A673 (cell line): ENCODE results near the gene SMPDL3B. TPM values are rescaled to one million over a fixed set of nuclear protein-coding genes. Genes with fewer than 3 reads are reported as not detected.
A peak's percentile ranks its signal among the peaks of the same experiment; 100 is the strongest.

Source experiments
- BruUV-seq: library from RNA; stranded (reverse); fragments of 400-500 nt; replicated peaks from 2 replicates; lab custom pipeline; 2021; lab: Mats Ljungman, UMichigan
- CTCF ChIA-PET: fragments of 300-600 bp; sonication (Branson Sonifier 250); formaldehyde crosslinking; loops from one replicate; lab custom pipeline; 2022; ENCODE audit warnings: antibody characterized with exemption; lab: Charles Lee
- POLR2A ChIA-PET: fragments of 300-600 bp; sonication (Branson Sonifier 250); formaldehyde crosslinking; loops from one replicate; lab custom pipeline; 2022; ENCODE audit warnings: antibody characterized with exemption; ENCODE audit not compliant: low non-redundant PET; lab: Charles Lee
- DNase-seq: peaks from one replicate; pipeline ENCODE4 v3.0.0-alpha.2; 2015; ENCODE audit warnings: low spot score
- H3K27ac ChIP-seq: fragments of 200-600 bp; sonication (generic); 2 replicates; pipeline ENCODE4 v1.5.1; 2016; ENCODE audit warnings: mixed run types, low read depth, mild to moderate bottlenecking, mixed read lengths, antibody characterized with exemption, low read length; ENCODE audit not compliant: poor library complexity, severe bottlenecking
- H3K27me3 ChIP-seq: fragments of 200-600 bp; sonication (generic); replicated peaks from 2 replicates; pipeline ENCODE4 v1.6.1; 2017; ENCODE audit warnings: mixed run types, low read depth, mild to moderate bottlenecking, mixed read lengths, antibody characterized with exemption, low read length; ENCODE audit not compliant: insufficient read depth, poor library complexity
- H3K36me3 ChIP-seq: fragments of 200-600 bp; sonication (generic); 2 replicates; pipeline ENCODE4 v1.6.1; 2016; ENCODE audit warnings: mixed run types, mild to moderate bottlenecking, mixed read lengths, antibody characterized with exemption, low read length; ENCODE audit not compliant: insufficient read depth, poor library complexity, severe bottlenecking
- H3K4me1 ChIP-seq: fragments of 200-600 bp; sonication (generic); 2 replicates; pipeline ENCODE4 v1.6.1; 2017; ENCODE audit warnings: mixed run types, mild to moderate bottlenecking, mixed read lengths, antibody characterized with exemption, low read length; ENCODE audit not compliant: insufficient read depth, poor library complexity, severe bottlenecking
- H3K4me3 ChIP-seq: fragments of 200-600 bp; sonication (generic); 2 replicates; pipeline ENCODE4 v1.5.1; 2016; ENCODE audit warnings: low read depth, mixed run types, mild to moderate bottlenecking, mixed read lengths, low read length; ENCODE audit not compliant: poor library complexity, severe bottlenecking
- H3K9me3 ChIP-seq: fragments of 200-600 bp; sonication (generic); 2 replicates; pipeline ENCODE4 v1.6.1; 2016; ENCODE audit warnings: mixed run types, low read depth, mild to moderate bottlenecking, mixed read lengths, antibody characterized with exemption, low read length; ENCODE audit not compliant: poor library complexity, severe bottlenecking
- EZH2 ChIP-seq: fragments of 200-600 bp; sonication (generic); IDR thresholded peaks from 2 replicates; pipeline ENCODE4 v1.6.1; 2017; ENCODE audit warnings: borderline replicate concordance, low read depth, mild to moderate bottlenecking, mixed read lengths, antibody characterized with exemption, low read length; ENCODE audit not compliant: poor library complexity, severe bottlenecking
- intact Hi-C: fragments of 100-400 bp; cut with micrococcal nuclease; formaldehyde crosslinking; loops from one replicate; pipeline ENCODE4 v1.10.0; 2022; ENCODE audit not compliant: unreplicated experiment
- total RNA-seq: library from RNA; stranded (reverse); gene quantifications from 2 replicates; pipeline ENCODE4 v1.2.3, GENCODE V29; 2021
- TF ChIP-seq, protein P1 (sequence below): fragments of 300-800, 200-600 bp; sonication (generic); conservative IDR thresholded peaks from 2 replicates; pipeline ENCODE4 v1.5.1; 2017; ENCODE audit warnings: low read depth, mild to moderate bottlenecking, antibody characterized with exemption, low read length, moderate library complexity, mixed read lengths

Gene SMPDL3B
- total RNA-seq, 1 experiment from 2014 or later, result 0.62 TPM

DNA sequence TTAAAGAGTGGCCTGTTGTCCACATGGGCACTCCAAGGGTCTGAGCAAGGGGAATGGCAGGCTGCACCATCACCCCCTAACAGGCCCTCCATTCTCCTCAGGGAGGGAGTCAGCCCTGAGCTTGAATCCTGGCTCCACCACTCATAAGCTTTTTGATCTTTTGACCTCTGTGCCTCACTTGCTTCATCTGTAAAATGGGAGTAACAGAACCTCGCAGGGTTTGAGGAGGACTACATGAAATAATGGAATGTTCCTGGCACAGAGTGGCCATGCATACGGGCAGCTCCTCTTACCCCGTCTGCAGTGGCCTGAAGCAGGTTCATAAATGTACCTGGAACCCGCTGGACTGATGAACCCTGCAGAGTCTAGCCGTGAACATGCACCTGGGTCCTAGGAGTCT is 22.9 kb downstream of the SMPDL3B start:
- CTCF ChIA-PET, result interaction anchor here (0.7 kb wide), 1 partner anchor 63 kb away, joined by 4 read pairs; no protein-coding TSS in a partner anchor

GRCh38 chr1:27958513-27958912 is 23.7 kb downstream of the SMPDL3B start:
- Histone ChIP-seq H3K27ac (no peak overlapping the region), H3K9me3 (no peaks in the 10 kb centered on the region), H3K4me3 (no peak overlapping the region), H3K36me3 (no peaks in the 10 kb centered on the region), H3K27me3 (no peaks in the 10 kb centered on the region), H3K4me1 (peaks cover 6% of the 10 kb centered on the region)
- TF ChIP-seq EZH2, result no peak
- TF ChIP-seq, protein P1, sequence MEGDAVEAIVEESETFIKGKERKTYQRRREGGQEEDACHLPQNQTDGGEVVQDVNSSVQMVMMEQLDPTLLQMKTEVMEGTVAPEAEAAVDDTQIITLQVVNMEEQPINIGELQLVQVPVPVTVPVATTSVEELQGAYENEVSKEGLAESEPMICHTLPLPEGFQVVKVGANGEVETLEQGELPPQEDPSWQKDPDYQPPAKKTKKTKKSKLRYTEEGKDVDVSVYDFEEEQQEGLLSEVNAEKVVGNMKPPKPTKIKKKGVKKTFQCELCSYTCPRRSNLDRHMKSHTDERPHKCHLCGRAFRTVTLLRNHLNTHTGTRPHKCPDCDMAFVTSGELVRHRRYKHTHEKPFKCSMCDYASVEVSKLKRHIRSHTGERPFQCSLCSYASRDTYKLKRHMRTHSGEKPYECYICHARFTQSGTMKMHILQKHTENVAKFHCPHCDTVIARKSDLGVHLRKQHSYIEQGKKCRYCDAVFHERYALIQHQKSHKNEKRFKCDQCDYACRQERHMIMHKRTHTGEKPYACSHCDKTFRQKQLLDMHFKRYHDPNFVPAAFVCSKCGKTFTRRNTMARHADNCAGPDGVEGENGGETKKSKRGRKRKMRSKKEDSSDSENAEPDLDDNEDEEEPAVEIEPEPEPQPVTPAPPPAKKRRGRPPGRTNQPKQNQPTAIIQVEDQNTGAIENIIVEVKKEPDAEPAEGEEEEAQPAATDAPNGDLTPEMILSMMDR, result no peak
- DNase-seq, result no peak
- ChIA-PET POLR2A (no interaction called here), CTCF (no interaction called here)
- intact Hi-C loops, result no loop called here
- no TSS peak for BruUV-seq

More for the DNA sequence above, 22.9 kb downstream of the SMPDL3B start:
- Histone ChIP-seq H3K27ac (no peak overlapping the region), H3K36me3 (no peaks in the 10 kb centered on the region), H3K27me3 (no peaks in the 10 kb centered on the region), H3K4me3 (no peak overlapping the region), H3K4me1 (peaks cover 6% of the 10 kb centered on the region), H3K9me3 (no peaks in the 10 kb centered on the region)
- POLR2A ChIA-PET, result no interaction called here
- no peak for TF ChIP-seq EZH2
- TF ChIP-seq, protein P1, result no peak
- DNase-seq, result no peak
- intact Hi-C loops, result no loop called here
- BruUV-seq, result no TSS peak

- Histone ChIP-seq H3K27ac (peak within 1 kb of the TSS; percentile 61), H3K4me3 (peak within 1 kb of the TSS; percentile 84), H3K9me3 (no peaks in the 10 kb centered on the region), H3K36me3 (peaks cover 3% of the 10 kb centered on the region), H3K4me1 (peaks cover 6% of the 10 kb centered on the region), H3K27me3 (no peaks in the 10 kb centered on the region)
- intact Hi-C loops, result no loop called here
- POLR2A ChIA-PET, result no interaction called here
- TF ChIP-seq, protein P1, result peak; percentile 39; the same call in 1 of the 2 replicates
- no peak for TF ChIP-seq EZH2
- CTCF ChIA-PET, result no interaction called here
- peak; percentile 88 for DNase-seq
- no TSS peak for BruUV-seq
Measured at GRCh38 chr1:27959792-27960603, 25.2 kb downstream of the SMPDL3B start, which contains the start of gene XKR8. Gene XKR8 (plus strand): TSS chr1:27959973. CDS start chr1:27960070, 97 bp downstream.
